HEK293 (cell line): ENCODE results near the gene NANS.

ENCODE experiments used
- CTCF ChIA-PET: fragments of 350-600 bp; formaldehyde crosslinking; extraction: SDS; loops from one replicate; lab custom pipeline; 2021; ENCODE audit warnings: antibody characterized with exemption; lab: Yijun Ruan, JAX
- POLR2A ChIA-PET: fragments of 300-600 bp; formaldehyde crosslinking; extraction: SDS; loops from one replicate; lab custom pipeline; 2020; ENCODE audit warnings: antibody characterized with exemption, inconsistent platforms; lab: Yijun Ruan, JAX
- H3K27ac ChIP-seq: fragments of 200-500 bp; sonication (Bioruptor generic); 2 replicates; pipeline ENCODE4 v1.5.1; 2014; ENCODE audit warnings: low read depth, low read length, control low read depth, inconsistent platforms; ENCODE audit errors: extremely low read depth
- H3K36me3 ChIP-seq, 2 experiments: fragments of 200-500 bp in 1 of 2; sonication (Bioruptor generic) in 1 of 2; 1 replicate in 1 of 2; 2 replicates in 1 of 2; pipeline ENCODE4 v1.5.1; 2014 to 2017; ENCODE audit warnings: inconsistent platforms in 2 of 2, low read length in 2 of 2; ENCODE audit not compliant: control insufficient read depth in 2 of 2, insufficient read depth in 1 of 2
- H3K4me1 ChIP-seq: fragments of 200-500 bp; sonication (Bioruptor generic); 2 replicates; pipeline ENCODE4 v1.5.1; 2014; ENCODE audit warnings: mild to moderate bottlenecking, low read length, inconsistent platforms; ENCODE audit not compliant: control insufficient read depth, insufficient read depth
- H3K4me3 ChIP-seq: 2 replicates; pipeline ENCODE4 v1.5.1; 2011; ENCODE audit warnings: low read depth, mild to moderate bottlenecking, control low read depth, low read length, moderate library complexity
- H3K9me3 ChIP-seq: fragments of 200-500 bp; sonication (Bioruptor generic); 2 replicates; pipeline ENCODE4 v1.5.1; 2014; ENCODE audit warnings: low read depth, low read length, inconsistent platforms; ENCODE audit not compliant: control insufficient read depth, insufficient read depth
- GLIS2 ChIP-seq: fragments of 450-650 bp; formaldehyde crosslinking; IDR thresholded peaks from 2 replicates; pipeline ENCODE4 v1.5.1; 2016; ENCODE audit warnings: missing biosample characterization, missing genetic modification characterization
- MZF1 ChIP-seq: fragments of 450-650 bp; formaldehyde crosslinking; IDR thresholded peaks from 2 replicates; pipeline ENCODE4 v1.5.1; 2017; ENCODE audit warnings: missing biosample characterization, missing genetic modification characterization, borderline replicate concordance
- TRIM28 ChIP-seq: IDR thresholded peaks from 2 replicates; pipeline ENCODE4 v1.6.1; 2011; ENCODE audit warnings: low read length, control low read depth, borderline replicate concordance
- ZBTB20 ChIP-seq: fragments of 450-650 bp; formaldehyde crosslinking; IDR thresholded peaks from 2 replicates; pipeline ENCODE4 v1.5.1; 2016; ENCODE audit warnings: missing biosample characterization, missing genetic modification characterization
- ZBTB7A ChIP-seq: fragments of 450-650 bp; formaldehyde crosslinking; IDR thresholded peaks from 2 replicates; pipeline ENCODE4 v1.5.1; 2016; ENCODE audit warnings: low read depth, missing biosample characterization, missing genetic modification characterization
- ZNF114 ChIP-seq: fragments of 450-650 bp; formaldehyde crosslinking; IDR thresholded peaks from 2 replicates; pipeline ENCODE4 v1.5.0; 2017; ENCODE audit warnings: missing biosample characterization, missing genetic modification characterization
- ZNF155 ChIP-seq: fragments of 450-650 bp; formaldehyde crosslinking; IDR thresholded peaks from 2 replicates; pipeline ENCODE4 v1.5.1; 2016; ENCODE audit warnings: missing biosample characterization, missing genetic modification characterization
- ZNF2 ChIP-seq: fragments of 450-650 bp; formaldehyde crosslinking; IDR thresholded peaks from 2 replicates; pipeline ENCODE4 v1.5.1; 2016; ENCODE audit warnings: missing biosample characterization, missing genetic modification characterization
- ZNF404 ChIP-seq: fragments of 450-650 bp; formaldehyde crosslinking; IDR thresholded peaks from 2 replicates; pipeline ENCODE4 v1.5.1; 2017; ENCODE audit warnings: missing biosample characterization, missing genetic modification characterization
- ZNF426 ChIP-seq: fragments of 450-650 bp; formaldehyde crosslinking; IDR thresholded peaks from 2 replicates; pipeline ENCODE4 v1.5.1; 2017; ENCODE audit warnings: missing biosample characterization, missing genetic modification characterization, mild to moderate bottlenecking, inconsistent platforms, moderate library complexity
- ZNF555 ChIP-seq: fragments of 450-650 bp; formaldehyde crosslinking; conservative IDR thresholded peaks from 2 replicates; pipeline ENCODE4 v1.5.1; 2017; ENCODE audit warnings: missing biosample characterization, mild to moderate bottlenecking, missing genetic modification characterization, inconsistent platforms
- ZNF600 ChIP-seq: fragments of 450-650 bp; formaldehyde crosslinking; IDR thresholded peaks from 2 replicates; pipeline ENCODE4 v1.5.1; 2016; ENCODE audit warnings: missing biosample characterization, missing genetic modification characterization
- ZNF777 ChIP-seq: fragments of 450-650 bp; formaldehyde crosslinking; IDR thresholded peaks from 2 replicates; pipeline ENCODE4 v1.5.1; 2017; ENCODE audit warnings: missing biosample characterization, missing genetic modification characterization, borderline replicate concordance
- ZNF785 ChIP-seq: fragments of 450-650 bp; formaldehyde crosslinking; IDR thresholded peaks from 2 replicates; pipeline ENCODE4 v1.5.1; 2016; ENCODE audit warnings: missing biosample characterization, missing genetic modification characterization
- ZNF843 ChIP-seq: fragments of 450-650 bp; formaldehyde crosslinking; IDR thresholded peaks from 2 replicates; pipeline ENCODE4 v1.5.1; 2016; ENCODE audit warnings: missing biosample characterization, missing genetic modification characterization
- TF ChIP-seq, protein P1 (sequence below): sonication (generic); formaldehyde crosslinking; IDR thresholded peaks from 2 replicates; pipeline ENCODE4 v1.8.1; 2022; ENCODE audit warnings: mild to moderate bottlenecking, moderate library complexity, missing genetic modification reagents
- TF ChIP-seq, protein P2 (sequence below): IDR thresholded peaks from 2 replicates; pipeline ENCODE4 v1.6.1; 2011; ENCODE audit warnings: mild to moderate bottlenecking, low read depth, low read length, borderline replicate concordance
- TF ChIP-seq, protein P3 (sequence below): fragments of 450-650 bp; formaldehyde crosslinking; IDR thresholded peaks from 2 replicates; pipeline ENCODE4 v1.5.1; 2016; ENCODE audit warnings: missing biosample characterization, missing genetic modification characterization
- TF ChIP-seq, protein P4 (sequence below): fragments of 450-650 bp; formaldehyde crosslinking; IDR thresholded peaks from 2 replicates; pipeline ENCODE4 v1.5.1; 2016; ENCODE audit warnings: missing biosample characterization, missing genetic modification characterization
- TF ChIP-seq, protein P5 (sequence below): fragments of 450-650 bp; formaldehyde crosslinking; IDR thresholded peaks from 2 replicates; pipeline ENCODE4 v1.5.1; 2016; ENCODE audit warnings: missing biosample characterization, missing genetic modification characterization
- TF ChIP-seq, protein P6 (sequence below): fragments of 450-650 bp; formaldehyde crosslinking; IDR thresholded peaks from 2 replicates; pipeline ENCODE4 v1.5.1; 2016; ENCODE audit warnings: missing biosample characterization, missing genetic modification characterization

NANS gene

DNA sequence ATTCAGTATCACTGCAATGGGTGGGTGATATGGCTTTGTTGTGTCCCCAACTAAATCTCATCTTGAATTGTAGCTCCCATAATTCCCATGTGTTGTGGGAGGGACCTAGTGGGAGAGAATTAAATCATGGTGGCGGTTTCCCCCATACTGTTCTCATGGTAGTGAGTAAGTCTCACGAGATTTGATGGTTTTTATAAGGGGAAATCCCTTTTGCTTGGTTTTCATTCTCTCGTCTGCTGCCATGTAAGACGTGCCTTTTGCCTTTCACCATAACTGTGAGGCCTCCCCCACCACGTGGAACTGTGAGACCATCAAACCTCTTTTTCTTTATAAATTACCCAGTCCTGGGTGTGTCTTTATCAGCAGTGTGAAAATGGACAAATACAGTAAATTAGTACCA lies 9.5 kb upstream of the NANS start:
- H3K4me1 ChIP-seq = no peaks in the 10 kb centered on the region
- no peak overlapping the region for H3K4me3 ChIP-seq
- no peak overlapping the region for H3K27ac ChIP-seq
- no peak for TF ChIP-seq ZNF155 (tag by site-specific recombination)
- 0 out of 2 replicates have a peak, but pooled peaks have one; percentile 58 for TF ChIP-seq MZF1 (tag by site-specific recombination)
- TF ChIP-seq, all 188 proteins: peak for 1
- H3K9me3 ChIP-seq = no peaks in the 10 kb centered on the region
- POLR2A ChIA-PET = no interaction called here
- CTCF ChIA-PET = interaction anchor here (2.1 kb wide), 1 partner anchor 13 kb away, joined by 13 read pairs; no protein-coding TSS in a partner anchor
- H3K36me3 ChIP-seq = no peaks in the 10 kb centered on the region

DNA sequence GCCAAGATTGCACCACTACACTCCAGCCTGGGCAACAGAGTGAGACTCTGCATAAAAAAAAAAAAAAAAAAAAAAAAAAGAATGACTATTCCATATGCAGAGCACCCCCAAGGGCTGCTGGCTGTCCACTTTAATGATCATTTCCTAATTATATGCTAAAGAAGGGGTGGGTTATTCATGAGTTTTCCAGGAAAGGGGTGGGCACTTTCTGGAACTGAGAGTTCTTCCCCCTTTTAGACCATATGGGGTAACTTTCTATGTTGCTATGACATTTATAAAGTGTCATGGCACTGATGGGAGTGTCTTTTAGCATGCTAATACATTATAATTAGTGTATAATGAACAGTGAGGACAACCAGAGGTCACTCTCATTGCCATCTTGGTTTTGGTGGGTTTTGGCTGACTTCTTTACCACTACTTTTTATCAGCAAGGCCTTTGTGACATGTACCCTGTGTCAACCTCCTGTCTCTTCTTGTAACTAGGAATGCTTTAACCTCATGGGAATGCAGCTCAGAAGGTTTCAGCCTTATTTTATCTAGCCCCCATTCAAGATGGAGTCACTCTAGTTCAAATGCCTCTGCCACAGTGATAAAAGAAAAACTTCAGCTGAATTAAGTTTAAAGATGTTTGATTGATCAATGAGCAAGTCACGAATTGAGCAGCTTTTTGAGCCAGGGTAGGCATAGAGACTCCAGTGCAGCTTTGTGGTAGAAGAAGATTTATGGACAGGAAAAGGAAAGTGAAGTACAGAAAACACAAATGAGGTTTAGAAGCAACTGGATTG lies 7.1 kb upstream of the NANS start:
- Histone ChIP-seq H3K27ac (no peak overlapping the region), H3K36me3 (no peaks in the 10 kb centered on the region), H3K4me3 (no peak overlapping the region), H3K9me3 (no peaks in the 10 kb centered on the region), H3K4me1 (no peaks in the 10 kb centered on the region)
- TF ChIP-seq ZNF555 (tag by site-specific recombination) (no peak), ZNF600 (tag by site-specific recombination) (no peak), GLIS2 (tag by site-specific recombination) (no peak), ZBTB7A (tag by site-specific recombination) (no peak), ZNF404 (tag by site-specific recombination) (no peak), ZNF785 (tag by site-specific recombination) (no peak), ZNF114 (tag by site-specific recombination) (no peak), ZNF777 (tag by site-specific recombination) (no peak), ZBTB20 (tag by site-specific recombination) (no peak), TRIM28 (no peak), ZNF426 (tag by site-specific recombination) (no peak), ZNF843 (no peak), ZNF2 (no peak)
- TF ChIP-seq, protein P1, sequence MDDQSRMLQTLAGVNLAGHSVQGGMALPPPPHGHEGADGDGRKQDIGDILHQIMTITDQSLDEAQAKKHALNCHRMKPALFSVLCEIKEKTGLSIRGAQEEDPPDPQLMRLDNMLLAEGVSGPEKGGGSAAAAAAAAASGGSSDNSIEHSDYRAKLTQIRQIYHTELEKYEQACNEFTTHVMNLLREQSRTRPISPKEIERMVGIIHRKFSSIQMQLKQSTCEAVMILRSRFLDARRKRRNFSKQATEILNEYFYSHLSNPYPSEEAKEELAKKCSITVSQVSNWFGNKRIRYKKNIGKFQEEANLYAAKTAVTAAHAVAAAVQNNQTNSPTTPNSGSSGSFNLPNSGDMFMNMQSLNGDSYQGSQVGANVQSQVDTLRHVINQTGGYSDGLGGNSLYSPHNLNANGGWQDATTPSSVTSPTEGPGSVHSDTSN (CRISPR knock-in tag) = no peak
- TF ChIP-seq, protein P2, sequence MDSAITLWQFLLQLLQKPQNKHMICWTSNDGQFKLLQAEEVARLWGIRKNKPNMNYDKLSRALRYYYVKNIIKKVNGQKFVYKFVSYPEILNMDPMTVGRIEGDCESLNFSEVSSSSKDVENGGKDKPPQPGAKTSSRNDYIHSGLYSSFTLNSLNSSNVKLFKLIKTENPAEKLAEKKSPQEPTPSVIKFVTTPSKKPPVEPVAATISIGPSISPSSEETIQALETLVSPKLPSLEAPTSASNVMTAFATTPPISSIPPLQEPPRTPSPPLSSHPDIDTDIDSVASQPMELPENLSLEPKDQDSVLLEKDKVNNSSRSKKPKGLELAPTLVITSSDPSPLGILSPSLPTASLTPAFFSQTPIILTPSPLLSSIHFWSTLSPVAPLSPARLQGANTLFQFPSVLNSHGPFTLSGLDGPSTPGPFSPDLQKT = no peak
- TF ChIP-seq, protein P3, sequence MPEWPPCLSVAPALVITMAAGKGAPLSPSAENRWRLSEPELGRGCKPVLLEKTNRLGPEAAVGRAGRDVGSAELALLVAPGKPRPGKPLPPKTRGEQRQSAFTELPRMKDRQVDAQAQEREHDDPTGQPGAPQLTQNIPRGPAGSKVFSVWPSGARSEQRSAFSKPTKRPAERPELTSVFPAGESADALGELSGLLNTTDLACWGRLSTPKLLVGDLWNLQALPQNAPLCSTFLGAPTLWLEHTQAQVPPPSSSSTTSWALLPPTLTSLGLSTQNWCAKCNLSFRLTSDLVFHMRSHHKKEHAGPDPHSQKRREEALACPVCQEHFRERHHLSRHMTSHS = no peak
- TF ChIP-seq, protein P4, sequence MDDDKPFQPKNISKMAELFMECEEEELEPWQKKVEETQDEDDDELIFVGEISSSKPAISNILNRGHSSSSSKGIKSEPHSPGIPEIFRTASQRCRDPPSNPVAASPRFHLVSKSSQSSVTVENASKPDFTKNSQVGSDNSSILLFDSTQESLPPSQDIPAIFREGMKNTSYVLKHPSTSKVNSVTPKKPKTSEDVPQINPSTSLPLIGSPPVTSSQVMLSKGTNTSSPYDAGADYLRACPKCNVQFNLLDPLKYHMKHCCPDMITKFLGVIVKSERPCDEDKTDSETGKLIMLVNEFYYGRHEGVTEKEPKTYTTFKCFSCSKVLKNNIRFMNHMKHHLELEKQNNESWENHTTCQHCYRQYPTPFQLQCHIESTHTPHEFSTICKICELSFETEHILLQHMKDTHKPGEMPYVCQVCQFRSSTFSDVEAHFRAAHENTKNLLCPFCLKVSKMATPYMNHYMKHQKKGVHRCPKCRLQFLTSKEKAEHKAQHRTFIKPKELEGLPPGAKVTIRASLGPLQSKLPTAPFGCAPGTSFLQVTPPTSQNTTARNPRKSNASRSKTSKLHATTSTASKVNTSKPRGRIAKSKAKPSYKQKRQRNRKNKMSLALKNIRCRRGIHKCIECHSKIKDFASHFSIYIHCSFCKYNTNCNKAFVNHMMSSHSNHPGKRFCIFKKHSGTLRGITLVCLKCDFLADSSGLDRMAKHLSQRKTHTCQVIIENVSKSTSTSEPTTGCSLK = no peak
- TF ChIP-seq, protein P5, sequence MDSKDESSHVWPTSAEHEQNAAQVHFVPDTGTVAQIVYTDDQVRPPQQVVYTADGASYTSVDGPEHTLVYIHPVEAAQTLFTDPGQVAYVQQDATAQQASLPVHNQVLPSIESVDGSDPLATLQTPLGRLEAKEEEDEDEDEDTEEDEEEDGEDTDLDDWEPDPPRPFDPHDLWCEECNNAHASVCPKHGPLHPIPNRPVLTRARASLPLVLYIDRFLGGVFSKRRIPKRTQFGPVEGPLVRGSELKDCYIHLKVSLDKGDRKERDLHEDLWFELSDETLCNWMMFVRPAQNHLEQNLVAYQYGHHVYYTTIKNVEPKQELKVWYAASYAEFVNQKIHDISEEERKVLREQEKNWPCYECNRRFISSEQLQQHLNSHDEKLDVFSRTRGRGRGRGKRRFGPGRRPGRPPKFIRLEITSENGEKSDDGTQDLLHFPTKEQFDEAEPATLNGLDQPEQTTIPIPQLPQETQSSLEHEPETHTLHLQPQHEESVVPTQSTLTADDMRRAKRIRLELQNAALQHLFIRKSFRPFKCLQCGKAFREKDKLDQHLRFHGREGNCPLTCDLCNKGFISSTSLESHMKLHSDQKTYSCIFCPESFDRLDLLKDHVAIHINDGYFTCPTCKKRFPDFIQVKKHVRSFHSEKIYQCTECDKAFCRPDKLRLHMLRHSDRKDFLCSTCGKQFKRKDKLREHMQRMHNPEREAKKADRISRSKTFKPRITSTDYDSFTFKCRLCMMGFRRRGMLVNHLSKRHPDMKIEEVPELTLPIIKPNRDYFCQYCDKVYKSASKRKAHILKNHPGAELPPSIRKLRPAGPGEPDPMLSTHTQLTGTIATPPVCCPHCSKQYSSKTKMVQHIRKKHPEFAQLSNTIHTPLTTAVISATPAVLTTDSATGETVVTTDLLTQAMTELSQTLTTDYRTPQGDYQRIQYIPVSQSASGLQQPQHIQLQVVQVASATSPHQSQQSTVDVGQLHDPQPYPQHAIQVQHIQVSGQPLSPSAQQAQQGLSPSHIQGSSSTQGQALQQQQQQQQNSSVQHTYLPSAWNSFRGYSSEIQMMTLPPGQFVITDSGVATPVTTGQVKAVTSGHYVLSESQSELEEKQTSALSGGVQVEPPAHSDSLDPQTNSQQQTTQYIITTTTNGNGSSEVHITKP (tag by site-specific recombination) = no peak
- TF ChIP-seq, protein P6, sequence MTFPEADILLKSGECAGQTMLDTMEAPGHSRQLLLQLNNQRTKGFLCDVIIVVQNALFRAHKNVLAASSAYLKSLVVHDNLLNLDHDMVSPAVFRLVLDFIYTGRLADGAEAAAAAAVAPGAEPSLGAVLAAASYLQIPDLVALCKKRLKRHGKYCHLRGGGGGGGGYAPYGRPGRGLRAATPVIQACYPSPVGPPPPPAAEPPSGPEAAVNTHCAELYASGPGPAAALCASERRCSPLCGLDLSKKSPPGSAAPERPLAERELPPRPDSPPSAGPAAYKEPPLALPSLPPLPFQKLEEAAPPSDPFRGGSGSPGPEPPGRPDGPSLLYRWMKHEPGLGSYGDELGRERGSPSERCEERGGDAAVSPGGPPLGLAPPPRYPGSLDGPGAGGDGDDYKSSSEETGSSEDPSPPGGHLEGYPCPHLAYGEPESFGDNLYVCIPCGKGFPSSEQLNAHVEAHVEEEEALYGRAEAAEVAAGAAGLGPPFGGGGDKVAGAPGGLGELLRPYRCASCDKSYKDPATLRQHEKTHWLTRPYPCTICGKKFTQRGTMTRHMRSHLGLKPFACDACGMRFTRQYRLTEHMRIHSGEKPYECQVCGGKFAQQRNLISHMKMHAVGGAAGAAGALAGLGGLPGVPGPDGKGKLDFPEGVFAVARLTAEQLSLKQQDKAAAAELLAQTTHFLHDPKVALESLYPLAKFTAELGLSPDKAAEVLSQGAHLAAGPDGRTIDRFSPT (tag by site-specific recombination) = no peak
- CTCF ChIA-PET = interaction anchor here (1.1 kb wide), 1 partner anchor 14 kb away, joined by 3 read pairs; no protein-coding TSS in a partner anchor
- POLR2A ChIA-PET = no interaction called here
